Endometrial microvascular endothelial cells (primary cell): Measurements from ENCODE around the gene OR52J3. TPM values are rescaled to one million over a fixed set of nuclear protein-coding genes. Genes with fewer than 3 reads are reported as not detected.
"Not testable (repeated sequence)": the region's sequence is repeated elsewhere in the genome, so short reads cannot be mapped to it uniquely, and the experiment has no call there.

Source experiments
- in situ Hi-C: cut with HindIII; loops from 2 replicates; pipeline ENCODE4 v1.10.0; 2017; ENCODE audit warnings: low sequenced_read_pairs, low pct_unique_long_range_greater_than_20kb; ENCODE audit errors: inconsistent ontology term
- total RNA-seq: library from RNA; depleted of rRNA; stranded (reverse); fragments of >200 nt; gene quantifications from one replicate; pipeline ENCODE4 v1.2.3, GENCODE V29; 2015; ENCODE audit errors: inconsistent ontology term

OR52J3 gene
- not detected for total RNA-seq

DNA sequence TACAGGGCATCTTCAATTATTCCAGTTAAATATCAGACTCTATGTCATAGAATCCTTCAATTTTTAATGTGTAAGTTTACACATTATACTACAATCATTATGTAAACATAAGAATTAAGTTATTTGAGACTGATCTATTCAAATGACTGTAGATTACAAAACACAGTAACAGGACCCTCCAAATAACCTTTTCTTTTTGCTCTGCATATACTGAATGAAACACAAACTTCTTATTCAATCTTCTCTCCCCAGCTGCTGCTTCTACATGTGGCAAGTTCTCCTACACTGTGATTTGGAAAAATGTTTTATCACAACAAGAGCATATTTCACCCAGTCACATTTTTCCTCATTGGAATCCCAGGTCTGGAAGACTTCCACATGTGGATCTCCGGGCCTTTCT, at the start of gene OR52J3:
Gene OR52J3 (plus strand): TSS at position 301 of the 400 bp plus-strand sequence. CDS start 0 bp downstream, at position 301.
- in situ Hi-C loops, result no loop called here

DNA sequence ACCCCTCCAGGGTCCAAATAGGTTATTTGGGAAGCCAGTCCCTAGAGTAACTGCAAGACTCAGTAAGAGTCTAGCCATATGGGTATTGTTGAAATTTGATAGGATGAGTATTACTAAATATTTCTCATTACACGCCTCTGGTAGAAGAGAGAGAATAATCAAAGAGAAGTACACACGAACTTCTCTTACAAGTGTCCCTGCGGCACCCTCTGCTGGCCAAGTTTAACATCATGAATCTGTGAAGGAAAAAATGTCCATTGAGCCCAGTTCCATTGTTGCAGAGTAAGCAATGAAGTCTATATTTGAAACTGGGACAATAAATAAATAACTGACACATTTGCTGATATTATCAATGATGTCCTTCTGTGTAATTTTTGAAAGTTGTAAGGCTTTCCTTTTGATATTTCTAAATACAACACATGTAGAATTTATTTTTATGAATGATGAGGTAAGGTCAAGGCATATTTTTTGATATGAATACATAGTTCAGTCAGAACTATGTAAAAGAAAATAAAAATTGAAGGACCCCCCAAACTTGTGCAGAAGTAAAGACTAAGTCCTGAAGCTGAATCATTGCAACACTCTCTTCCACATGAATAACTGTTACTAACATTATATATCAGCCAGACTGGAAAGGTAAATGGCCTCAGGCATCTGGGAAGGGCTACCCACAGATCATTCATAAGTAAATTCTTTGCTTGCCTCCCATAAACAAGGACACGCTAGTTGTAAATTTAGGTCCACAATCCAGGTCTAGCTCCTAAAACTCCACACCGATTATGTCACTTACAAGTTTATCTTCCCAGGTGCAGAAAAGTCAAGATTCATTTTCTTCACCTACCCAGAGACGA, 41.7 kb upstream of the OR52J3 start:
- in situ Hi-C loops, result no loop called here

DNA sequence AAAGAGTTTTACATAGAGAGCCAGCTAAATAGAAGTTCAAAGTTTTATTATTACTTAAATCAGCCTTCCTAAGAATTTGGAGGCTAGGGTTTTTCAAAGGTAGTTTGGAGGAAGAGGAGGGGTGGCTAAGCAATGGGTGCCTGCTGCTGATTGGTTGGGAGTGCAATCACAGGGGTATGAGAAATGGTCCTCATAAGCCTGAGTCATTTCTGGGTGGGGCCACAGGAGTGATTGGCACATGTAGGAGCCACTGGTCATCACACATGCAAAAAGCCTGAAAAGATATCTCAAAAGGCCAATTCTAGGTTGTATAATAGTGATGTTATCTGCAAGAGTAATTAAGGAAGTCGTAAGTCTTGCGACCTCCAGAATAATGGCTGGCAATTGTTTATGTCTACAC, 38.8 kb upstream of the OR52J3 start:
- in situ Hi-C loops, result no loop called here

DNA sequence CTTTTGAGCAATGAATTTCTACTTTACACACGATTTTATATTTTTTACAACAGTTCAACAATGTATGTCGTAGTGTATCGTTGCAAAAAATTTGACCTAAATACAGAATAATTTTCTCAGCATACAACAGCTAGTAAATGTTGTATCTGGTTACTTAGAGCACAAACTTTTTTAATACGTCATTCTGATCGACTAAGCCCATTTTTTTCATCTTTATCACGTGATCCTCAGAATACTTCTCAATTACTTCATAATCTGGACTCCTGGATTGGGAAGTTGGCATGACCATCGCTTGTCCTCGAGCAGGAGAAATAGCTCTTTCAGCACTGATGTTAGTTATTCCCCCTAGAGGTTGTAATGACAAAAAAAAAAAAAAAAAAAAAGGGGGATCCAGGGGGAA, 35.1 kb upstream of the OR52J3 start:
- in situ Hi-C loops, result no loop called here

DNA sequence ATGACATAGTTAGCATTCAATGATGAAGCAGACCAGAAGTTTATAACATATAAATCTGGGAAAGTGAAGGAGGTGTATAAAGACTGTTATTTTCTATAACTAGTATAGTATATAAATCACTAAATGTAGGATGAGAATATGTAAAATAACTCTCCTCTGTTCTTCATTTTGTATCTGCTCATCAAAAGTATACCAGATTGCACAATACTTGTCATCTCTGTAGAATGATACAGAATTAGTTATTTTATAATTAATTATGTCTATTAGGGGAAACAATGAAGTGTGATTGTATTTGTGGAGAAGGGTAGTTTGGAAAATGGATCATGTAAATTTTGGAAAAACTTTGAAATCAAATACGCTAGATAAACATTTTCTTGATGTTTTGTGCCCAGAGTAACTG, 33.3 kb upstream of the OR52J3 start:
- in situ Hi-C loops, result no loop called here

DNA sequence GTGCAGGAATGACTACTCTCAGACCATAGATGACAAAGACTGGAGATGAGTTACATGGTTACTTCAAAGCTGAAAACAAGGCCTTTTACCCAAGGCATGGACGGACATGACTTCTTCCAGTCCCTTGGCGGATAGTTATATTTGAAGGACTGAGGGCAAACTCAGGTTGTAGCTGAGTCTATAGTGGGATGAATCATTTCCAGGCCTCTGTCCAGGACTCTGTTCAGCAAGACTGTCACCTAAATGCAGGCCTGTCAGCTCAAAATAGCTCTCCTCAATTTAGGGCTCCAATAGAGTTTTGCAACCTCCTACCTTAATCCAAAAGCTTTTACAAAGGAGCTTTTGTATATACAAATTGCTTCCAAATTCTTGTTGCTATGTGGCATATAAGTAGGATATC, 24.3 kb upstream of the OR52J3 start:
- in situ Hi-C loops, result no loop called here

DNA sequence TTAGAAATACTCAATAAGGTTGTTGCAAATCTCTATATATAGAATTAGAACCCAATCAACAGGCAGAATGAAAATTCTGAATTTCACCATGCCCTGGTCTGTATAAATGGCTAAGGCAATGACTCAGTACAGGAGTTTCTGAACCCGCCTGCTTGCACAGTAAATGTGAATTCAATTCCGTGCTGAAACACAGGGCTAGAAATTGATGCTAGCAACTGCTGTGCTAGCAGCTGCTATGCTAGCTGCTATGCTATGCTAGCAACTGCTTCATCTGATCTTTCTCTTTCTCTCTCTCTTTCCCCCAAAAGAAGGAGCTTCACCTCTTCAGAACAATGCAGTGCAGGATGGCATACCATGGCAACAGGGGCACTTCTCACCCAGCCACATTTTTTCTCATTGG, 9.7 kb upstream of the OR52J3 start:
- in situ Hi-C loops, result no loop called here

DNA sequence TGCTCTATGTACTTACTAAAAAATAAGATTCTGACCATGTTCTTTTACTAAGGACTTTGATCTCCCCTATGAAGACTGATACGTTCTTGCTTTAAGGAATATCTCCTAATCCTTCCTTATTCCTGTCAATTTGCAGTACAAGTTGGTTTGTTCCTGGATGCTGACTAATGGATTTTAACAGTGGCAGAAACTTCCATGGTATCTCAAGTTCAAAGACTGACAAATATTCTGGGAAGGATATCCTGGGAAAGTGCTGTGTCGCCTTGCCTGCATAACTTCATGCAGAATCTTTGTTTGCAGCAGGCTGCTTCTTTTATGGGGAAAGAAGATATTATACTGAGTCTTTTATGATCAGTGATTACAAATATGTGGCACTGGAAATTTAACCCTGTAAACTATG, 8.4 kb upstream of the OR52J3 start:
- in situ Hi-C loops, result no loop called here

DNA sequence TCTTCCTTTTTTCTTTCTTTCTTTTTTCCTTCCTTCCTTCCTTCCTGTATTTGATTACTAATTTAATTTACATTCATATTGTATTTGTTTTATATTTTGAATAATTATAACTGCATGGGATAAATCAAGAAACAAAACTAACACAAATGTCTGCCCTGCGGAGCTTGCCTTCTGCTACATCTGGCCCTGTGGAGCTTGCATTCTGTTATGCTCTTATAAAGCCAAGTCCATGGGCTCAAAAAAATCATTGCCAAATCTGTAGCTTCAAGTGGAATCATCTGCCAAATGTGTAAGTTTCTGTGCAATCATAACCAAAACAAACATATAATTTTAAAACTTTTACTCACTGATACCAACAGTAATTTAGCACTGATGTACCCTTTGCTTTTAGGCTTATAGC, 8.0 kb upstream of the OR52J3 start:
- in situ Hi-C loops, result no loop called here

DNA sequence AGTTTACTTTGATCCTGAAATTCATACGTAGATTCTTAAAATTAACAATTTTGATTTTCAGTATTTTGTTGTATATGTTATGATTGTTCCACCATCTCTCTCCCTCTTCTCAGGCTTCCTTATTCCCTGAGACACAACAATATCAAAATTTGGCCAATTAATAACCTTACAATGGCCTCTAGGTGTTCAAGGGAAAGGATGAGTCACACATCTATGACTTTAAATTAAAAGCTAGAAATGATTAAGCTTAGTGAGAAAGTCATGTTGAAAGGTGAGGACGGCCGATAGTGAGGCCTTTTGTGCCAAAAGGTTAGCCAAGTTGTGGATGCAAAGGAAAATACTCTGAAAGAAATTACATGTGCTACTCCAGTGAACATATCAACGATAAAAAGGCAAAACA, 5.5 kb upstream of the OR52J3 start:
- in situ Hi-C loops, result no loop called here

DNA sequence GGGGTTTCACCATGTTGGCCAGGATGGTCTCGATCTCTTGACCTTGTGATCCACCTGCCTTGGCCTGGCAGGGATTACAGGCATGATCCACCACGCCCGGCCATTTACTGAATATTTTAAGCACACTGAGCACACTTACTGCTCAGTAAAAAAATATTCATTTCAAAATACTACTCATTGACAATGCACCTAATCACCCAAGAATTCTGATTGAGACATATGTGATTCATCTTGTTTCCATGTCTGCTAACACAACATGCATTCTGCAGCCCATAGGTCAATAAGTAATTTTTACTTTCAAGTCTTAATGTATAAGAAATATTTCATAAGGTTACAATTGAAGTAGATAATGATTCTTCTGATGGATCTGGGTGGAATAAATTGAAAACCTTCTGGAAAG, 4.2 kb upstream of the OR52J3 start:
- in situ Hi-C loops, result no loop called here

DNA sequence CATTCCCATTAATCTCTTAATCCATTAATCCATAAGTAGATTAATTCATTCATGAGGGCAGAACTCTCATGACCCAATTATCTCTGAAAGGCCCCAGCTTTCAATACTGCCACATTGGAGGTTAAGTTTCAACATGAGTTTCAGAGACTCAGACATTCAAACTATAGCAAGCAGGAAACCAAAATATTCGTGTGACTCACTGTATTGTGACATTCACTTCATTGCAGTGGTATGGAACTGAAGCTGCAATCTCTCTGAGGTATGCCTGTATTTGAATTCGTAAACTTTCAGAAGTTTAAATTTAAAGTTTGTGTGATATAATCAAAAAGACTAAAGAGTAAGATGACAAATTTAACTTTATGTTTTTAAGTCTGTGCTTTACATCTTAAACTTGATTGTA, 2.9 kb upstream of the OR52J3 start:
- in situ Hi-C loops, result no loop called here

DNA sequence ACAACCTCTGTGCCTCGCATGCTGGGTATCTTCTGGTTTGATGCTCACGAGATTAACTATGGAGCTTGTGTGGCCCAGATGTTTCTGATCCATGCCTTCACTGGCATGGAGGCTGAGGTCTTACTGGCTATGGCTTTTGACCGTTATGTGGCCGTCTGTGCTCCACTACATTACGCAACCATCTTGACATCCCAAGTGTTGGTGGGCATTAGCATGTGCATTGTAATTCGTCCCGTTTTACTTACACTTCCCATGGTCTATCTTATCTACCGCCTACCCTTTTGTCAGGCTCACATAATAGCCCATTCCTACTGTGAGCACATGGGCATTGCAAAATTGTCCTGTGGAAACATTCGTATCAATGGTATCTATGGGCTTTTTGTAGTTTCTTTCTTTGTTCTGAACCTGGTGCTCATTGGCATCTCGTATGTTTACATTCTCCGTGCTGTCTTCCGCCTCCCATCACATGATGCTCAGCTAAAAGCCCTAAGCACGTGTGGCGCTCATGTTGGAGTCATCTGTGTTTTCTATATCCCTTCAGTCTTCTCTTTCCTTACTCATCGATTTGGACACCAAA, 516 bp downstream of the OR52J3 start:
- in situ Hi-C loops, result no loop called here

DNA sequence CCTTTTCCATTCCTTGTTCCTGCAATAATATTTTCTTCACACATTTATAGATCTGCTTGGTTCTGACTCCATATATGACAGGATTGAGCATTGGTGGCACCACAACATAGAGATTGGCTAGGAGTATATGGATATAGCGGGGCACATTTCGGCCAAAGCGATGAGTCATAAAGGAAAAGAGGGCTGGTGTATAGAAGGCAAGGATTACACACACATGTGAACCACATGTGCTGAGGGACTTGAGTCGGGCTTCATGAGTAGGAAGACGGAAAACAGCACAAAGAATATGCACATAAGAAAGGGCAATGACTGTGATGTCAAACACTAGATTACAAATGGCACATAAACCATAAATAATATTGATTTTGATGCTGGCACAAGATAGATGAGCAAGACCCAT, 12.4 kb downstream of the OR52J3 start:
- in situ Hi-C loops, result not testable (repeated sequence)

DNA sequence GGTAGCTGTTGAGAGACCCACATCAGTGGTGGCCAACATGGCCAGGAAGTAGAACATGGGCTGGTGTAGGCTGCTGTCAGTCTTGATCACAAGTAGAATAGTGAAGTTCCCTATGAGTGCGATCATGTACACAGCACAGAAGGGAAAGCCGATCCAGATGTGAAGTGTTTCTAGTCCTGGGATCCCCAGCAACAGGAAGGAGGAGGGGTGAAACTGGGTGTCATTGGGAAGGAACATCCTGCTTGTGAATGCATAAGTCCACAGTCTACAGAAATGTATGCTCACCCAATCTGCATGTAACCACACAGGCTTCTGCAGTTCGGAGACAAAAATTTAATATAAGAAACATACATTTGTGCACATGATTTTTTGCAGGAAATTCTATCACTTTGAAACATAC, 13.1 kb downstream of the OR52J3 start, which contains the start of gene OR52E2:
Gene OR52E2 (minus strand): TSS at position 237 of the 400 bp plus-strand sequence. CDS start 0 bp downstream, at position 237.
- in situ Hi-C loops, result no loop called here

DNA sequence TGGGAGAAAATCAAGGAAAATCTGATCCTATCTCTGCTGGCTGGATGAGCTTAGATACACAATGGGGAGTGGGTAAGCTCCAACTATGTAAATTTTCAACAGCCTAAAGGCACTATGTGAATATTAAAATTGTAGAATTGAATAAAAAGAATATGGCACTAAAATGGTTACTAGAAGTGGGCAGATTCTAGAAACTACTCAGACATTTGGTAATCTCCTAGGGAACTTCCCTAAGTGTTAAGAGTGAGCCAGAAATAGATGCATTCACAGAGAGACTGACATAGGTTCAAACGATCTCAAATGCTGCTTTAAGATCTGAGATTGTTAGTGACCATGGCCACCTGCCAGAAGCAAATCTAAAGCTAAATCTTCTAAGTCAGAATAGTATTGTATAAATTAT, 18.7 kb downstream of the OR52J3 start:
- in situ Hi-C loops, result no loop called here

DNA sequence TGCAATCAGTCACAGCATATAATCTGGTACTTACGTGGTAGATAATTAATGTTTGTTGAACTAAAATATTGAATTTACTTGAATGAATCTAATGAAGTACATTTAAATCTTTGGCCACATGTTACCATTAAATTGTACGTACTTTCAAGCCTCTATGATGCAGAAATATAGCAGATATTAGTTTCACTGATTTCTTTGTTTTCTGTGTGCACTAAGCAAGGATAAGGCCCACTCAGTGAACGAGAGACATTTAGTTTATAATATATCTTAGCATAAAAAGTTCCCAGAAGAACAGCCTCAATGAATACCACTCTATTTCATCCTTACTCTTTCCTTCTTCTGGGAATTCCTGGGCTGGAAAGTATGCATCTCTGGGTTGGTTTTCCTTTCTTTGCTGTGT, 22.9 kb downstream of the OR52J3 start, which contains the start of gene OR52E1:
Gene OR52E1 (plus strand): TSS at position 301 of the 400 bp plus-strand sequence.
- in situ Hi-C loops, result no loop called here

DNA sequence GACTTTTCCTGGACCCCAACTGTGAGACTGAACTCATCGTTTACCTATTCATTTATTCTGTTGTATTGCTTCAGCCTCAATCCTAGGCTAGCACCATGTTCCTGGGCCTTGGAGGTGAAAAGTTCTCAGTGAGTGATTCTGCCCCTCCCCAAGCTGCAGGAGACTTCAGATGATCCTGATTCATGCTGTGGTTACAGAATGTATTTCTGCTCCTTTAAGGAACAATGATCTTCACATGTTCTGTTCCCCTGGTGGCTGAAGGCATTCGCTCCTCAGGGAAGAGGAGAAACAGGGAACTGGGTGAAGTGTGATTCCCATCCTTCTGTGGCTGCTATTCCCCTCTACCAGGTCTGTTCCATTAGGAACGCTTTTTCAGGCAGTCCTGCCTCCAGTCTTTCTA, 25.5 kb downstream of the OR52J3 start:
- in situ Hi-C loops, result no loop called here

DNA sequence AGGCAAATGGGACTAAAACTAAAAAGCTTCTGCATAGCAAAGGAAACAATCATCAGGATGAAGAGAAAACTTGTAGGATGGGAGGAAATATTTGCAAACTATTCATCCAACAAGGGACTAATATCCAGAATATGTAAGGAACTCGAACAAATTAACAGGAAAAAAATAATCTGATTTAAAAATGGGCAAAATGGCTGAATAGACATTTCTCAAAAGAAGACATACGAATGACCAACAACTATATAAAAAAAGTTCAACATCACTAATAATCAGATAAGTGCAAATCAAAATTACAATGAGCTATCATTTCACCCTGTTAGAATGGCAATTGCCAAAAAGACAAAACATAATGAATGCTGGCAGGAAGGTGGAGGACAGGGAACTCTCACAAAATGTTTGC, 35.1 kb downstream of the OR52J3 start:
- in situ Hi-C loops, result no loop called here

DNA sequence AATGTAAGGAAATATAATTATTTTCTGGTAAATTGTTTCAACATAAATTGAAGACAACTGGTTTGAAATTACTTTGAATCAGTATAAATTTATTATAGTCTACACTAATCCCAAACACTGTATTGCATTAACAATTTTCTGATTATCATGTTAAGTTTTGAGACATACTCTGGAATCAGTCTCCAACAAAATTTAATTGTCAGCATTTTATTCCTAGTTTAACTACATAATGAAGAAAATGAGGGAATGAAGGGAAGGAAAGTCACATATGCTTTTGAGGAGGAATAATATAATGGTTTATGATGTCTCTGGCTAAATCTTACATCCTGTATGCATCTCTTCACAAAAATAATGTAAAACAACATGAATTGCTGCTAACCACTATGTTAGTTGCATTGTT, 37.3 kb downstream of the OR52J3 start:
- in situ Hi-C loops, result no loop called here
